ENCODE results near the gene UBE2B.
"Not testable (repeated sequence)": the region's sequence is repeated elsewhere in the genome, so short reads cannot be mapped to it uniquely, and the experiment has no call there.

UBE2B gene

DNA sequence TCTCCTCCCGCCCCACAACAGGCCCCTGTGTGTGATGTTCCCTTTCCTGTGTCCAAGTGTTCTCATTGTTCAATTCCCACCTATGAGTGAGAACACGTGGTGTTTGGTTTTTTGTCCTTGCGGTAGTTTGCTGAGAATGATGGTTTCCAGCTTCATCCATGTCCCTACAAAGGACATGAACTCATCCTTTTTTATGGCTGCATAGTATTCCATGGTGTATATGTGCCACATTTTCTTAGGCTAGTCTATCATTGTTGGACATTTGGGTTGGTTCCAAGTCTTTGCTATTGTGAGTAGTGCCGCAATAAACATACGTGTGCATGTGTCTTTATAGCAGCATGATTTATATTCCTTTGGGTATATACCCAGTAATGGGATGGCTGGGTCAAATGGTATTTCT, 2.3 kb downstream of the UBE2B start:
- H3K79me1 ChIP-seq (replicated peaks; ENCODE audit: low read length, poor library complexity, severe bottlenecking); H2AK5ac ChIP-seq (ENCODE audit: low read length, severe bottlenecking); H2BK5ac ChIP-seq (ENCODE audit: low read depth, low read length, poor library complexity, severe bottlenecking); H3K27ac ChIP-seq (ENCODE audit: low read length, poor library complexity, severe bottlenecking); H4K8ac ChIP-seq (ENCODE audit: low read length); H2BK120ac ChIP-seq (ENCODE audit: low read depth, low read length); H2AFZ ChIP-seq (ENCODE audit: low read depth, low read length); H3K9ac ChIP-seq (ENCODE audit: low read length); H3K23ac ChIP-seq (ENCODE audit: low read length in 2 of 2); H3K4me1 ChIP-seq (ENCODE audit: control insufficient read depth, insufficient read depth, low read depth, low read length); H3K14ac ChIP-seq (ENCODE audit: low read length in 2 of 2); H4K91ac ChIP-seq (ENCODE audit: low read length); H3K4ac ChIP-seq (ENCODE audit: low read depth in 1 of 2, low read length in 2 of 2); DNase-seq; H3K9me3 ChIP-seq (ENCODE audit: control insufficient read depth, low read length); H2BK12ac ChIP-seq (ENCODE audit: low read length in 2 of 2); H3K18ac ChIP-seq (ENCODE audit: low read depth in 1 of 2, low read length in 2 of 2); H3K4me2 ChIP-seq (ENCODE audit: low read length, poor library complexity, severe bottlenecking); H3K27me3 ChIP-seq (ENCODE audit: control insufficient read depth in 1 of 2, insufficient read depth in 1 of 2, low read length in 2 of 2); H2BK15ac ChIP-seq (ENCODE audit: low read depth, poor library complexity, severe bottlenecking): not testable (repeated sequence)
- Histone ChIP-seq H3K4me3 (ENCODE audit: insufficient read depth in 1 of 2, low read depth in 1 of 2, low read length in 2 of 2) (peak overlapping the region in 1 of 2 experiments; percentile 94), H3K36me3 (ENCODE audit: control insufficient read depth in 1 of 2, insufficient read depth in 2 of 2, low read depth in 1 of 2, low read length in 2 of 2) (peaks cover 7 to 42% of the 10 kb centered on the region in 2 experiments)
- WGBS = 100% methylated on average over 1 of the region's 5 CpGs

- Histone ChIP-seq H3K36me3 (ENCODE audit: control insufficient read depth in 1 of 2, insufficient read depth in 2 of 2, low read depth in 1 of 2, low read length in 2 of 2) (peaks cover 8 to 48% of the 10 kb centered on the region in 2 experiments), H3K4me1 (ENCODE audit: control insufficient read depth, insufficient read depth, low read depth, low read length) (peaks cover 1% of the 10 kb centered on the region), H3K23ac (ENCODE audit: low read length in 2 of 2) (no peak overlapping the region), H3K4me3 (ENCODE audit: insufficient read depth in 1 of 2, low read depth in 1 of 2, low read length in 2 of 2) (peak overlapping the region in 1 of 2 experiments; percentile 20), H3K14ac (ENCODE audit: low read length in 2 of 2) (no peak overlapping the region), H2AFZ (ENCODE audit: low read depth, low read length) (no peak overlapping the region), H2BK15ac (ENCODE audit: low read depth, poor library complexity, severe bottlenecking) (no peak overlapping the region), H2BK12ac (ENCODE audit: low read length in 2 of 2) (no peak overlapping the region), H2BK120ac (ENCODE audit: low read depth, low read length) (no peak overlapping the region), H4K91ac (ENCODE audit: low read length) (no peak overlapping the region), H3K27me3 (ENCODE audit: control insufficient read depth in 1 of 2, insufficient read depth in 1 of 2, low read length in 2 of 2) (no peaks in the 10 kb centered on the region), H3K4me2 (ENCODE audit: low read length, poor library complexity, severe bottlenecking) (no peak overlapping the region), H4K8ac (ENCODE audit: low read length) (no peak overlapping the region), H3K27ac (ENCODE audit: low read length, poor library complexity, severe bottlenecking) (no peak overlapping the region), H2BK5ac (ENCODE audit: low read depth, low read length, poor library complexity, severe bottlenecking) (no peak overlapping the region), H3K4ac (ENCODE audit: low read depth in 1 of 2, low read length in 2 of 2) (no peak overlapping the region), H3K9ac (ENCODE audit: low read length) (peak overlapping the region; percentile 36), H3K9me3 (ENCODE audit: control insufficient read depth, low read length) (no peaks in the 10 kb centered on the region), H2AK5ac (ENCODE audit: low read length, severe bottlenecking) (no peak overlapping the region), H3K18ac (ENCODE audit: low read depth in 1 of 2, low read length in 2 of 2) (no peak overlapping the region), H3K79me1 (replicated peaks; ENCODE audit: low read length, poor library complexity, severe bottlenecking) (peaks cover 7% of the 10 kb centered on the region)
- 98% methylated on average over 3 of the region's 3 CpGs for WGBS
- peak; percentile 7 for DNase-seq
These were observed 2.9 kb downstream of the UBE2B start for GRCh38 chr5:134374232-134374631.

GRCh38 chr5:134380346-134380745, 9.0 kb downstream of the UBE2B start:
- H2BK12ac ChIP-seq (ENCODE audit: low read length in 2 of 2) = no peak overlapping the region
- H3K9me3 ChIP-seq (ENCODE audit: control insufficient read depth, low read length) = no peaks in the 10 kb centered on the region
- 100% methylated on average over 1 of the region's 5 CpGs for WGBS

GRCh38 chr5:134382204-134382603, 10.8 kb downstream of the UBE2B start:
- H3K27ac ChIP-seq (ENCODE audit: low read length, poor library complexity, severe bottlenecking); H2AK5ac ChIP-seq (ENCODE audit: low read length, severe bottlenecking); H3K9me3 ChIP-seq (ENCODE audit: control insufficient read depth, low read length); H3K9ac ChIP-seq (ENCODE audit: low read length); H3K4me2 ChIP-seq (ENCODE audit: low read length, poor library complexity, severe bottlenecking); H3K4ac ChIP-seq (ENCODE audit: low read depth in 1 of 2, low read length in 2 of 2); H3K4me1 ChIP-seq (ENCODE audit: control insufficient read depth, insufficient read depth, low read depth, low read length); H4K91ac ChIP-seq (ENCODE audit: low read length); H4K8ac ChIP-seq (ENCODE audit: low read length); H2BK12ac ChIP-seq (ENCODE audit: low read length in 2 of 2); H2BK120ac ChIP-seq (ENCODE audit: low read depth, low read length); H3K4me3 ChIP-seq (ENCODE audit: insufficient read depth in 1 of 2, low read depth in 1 of 2, low read length in 2 of 2); H3K27me3 ChIP-seq (ENCODE audit: control insufficient read depth in 1 of 2, insufficient read depth in 1 of 2, low read length in 2 of 2); H2BK5ac ChIP-seq (ENCODE audit: low read depth, low read length, poor library complexity, severe bottlenecking); H2AFZ ChIP-seq (ENCODE audit: low read depth, low read length); DNase-seq; H3K14ac ChIP-seq (ENCODE audit: low read length in 2 of 2); H2BK15ac ChIP-seq (ENCODE audit: low read depth, poor library complexity, severe bottlenecking); H3K23ac ChIP-seq (ENCODE audit: low read length in 2 of 2): not testable (repeated sequence)
- peaks cover 23% of the 10 kb centered on the region for H3K79me1 ChIP-seq (replicated peaks; ENCODE audit: low read length, poor library complexity, severe bottlenecking)
- H3K18ac ChIP-seq (ENCODE audit: low read depth in 1 of 2, low read length in 2 of 2) = peak overlapping the region in 1 of 2 experiments; percentile 24
- 100% methylated on average over 2 of the region's 2 CpGs for WGBS
- H3K36me3 ChIP-seq (ENCODE audit: control insufficient read depth in 1 of 2, insufficient read depth in 2 of 2, low read depth in 1 of 2, low read length in 2 of 2) = peaks cover 46 to 95% of the 10 kb centered on the region in 2 experiments

More at GRCh38 chr5:134380346-134380745, 9.0 kb downstream of the UBE2B start:
- H2AFZ ChIP-seq (ENCODE audit: low read depth, low read length) = no peak overlapping the region
- H2AK5ac ChIP-seq (ENCODE audit: low read length, severe bottlenecking) = no peak overlapping the region
- H3K4me2 ChIP-seq (ENCODE audit: low read length, poor library complexity, severe bottlenecking) = no peak overlapping the region
- peaks cover 5% of the 10 kb centered on the region for H3K4me1 ChIP-seq (ENCODE audit: control insufficient read depth, insufficient read depth, low read depth, low read length)
- no peak for DNase-seq
- no peak overlapping the region for H3K4ac ChIP-seq (ENCODE audit: low read depth in 1 of 2, low read length in 2 of 2)
- H3K4me3 ChIP-seq (ENCODE audit: insufficient read depth in 1 of 2, low read depth in 1 of 2, low read length in 2 of 2) = no peak overlapping the region
- no peak overlapping the region for H3K9ac ChIP-seq (ENCODE audit: low read length)
- H3K79me1 ChIP-seq (replicated peaks; ENCODE audit: low read length, poor library complexity, severe bottlenecking) = peaks cover 20% of the 10 kb centered on the region
- no peak overlapping the region for H2BK5ac ChIP-seq (ENCODE audit: low read depth, low read length, poor library complexity, severe bottlenecking)
- no peak overlapping the region for H3K23ac ChIP-seq (ENCODE audit: low read length in 2 of 2)
- no peak overlapping the region for H3K18ac ChIP-seq (ENCODE audit: low read depth in 1 of 2, low read length in 2 of 2)
- H4K8ac ChIP-seq (ENCODE audit: low read length) = no peak overlapping the region
- H3K14ac ChIP-seq (ENCODE audit: low read length in 2 of 2) = no peak overlapping the region
- H3K36me3 ChIP-seq (ENCODE audit: control insufficient read depth in 1 of 2, insufficient read depth in 2 of 2, low read depth in 1 of 2, low read length in 2 of 2) = peaks cover 36 to 94% of the 10 kb centered on the region in 2 experiments
- H2BK15ac ChIP-seq (ENCODE audit: low read depth, poor library complexity, severe bottlenecking) = no peak overlapping the region
- no peaks in the 10 kb centered on the region for H3K27me3 ChIP-seq (ENCODE audit: control insufficient read depth in 1 of 2, insufficient read depth in 1 of 2, low read length in 2 of 2)
- H3K27ac ChIP-seq (ENCODE audit: low read length, poor library complexity, severe bottlenecking) = no peak overlapping the region
- H4K91ac ChIP-seq (ENCODE audit: low read length) = no peak overlapping the region
- no peak overlapping the region for H2BK120ac ChIP-seq (ENCODE audit: low read depth, low read length)

All from mesenchymal stem cell (in vitro differentiated cells and primary cell).